ENCODE data around the gene NARF. TPM values are rescaled to one million over a fixed set of nuclear protein-coding genes. Genes with fewer than 3 reads are reported as not detected.
A peak's percentile ranks its signal among the peaks of the same experiment; 100 is the strongest.

NARF gene
- total RNA-seq (83.4 and 85.6 TPM in 2 replicates), polyA plus RNA-seq (128 and 158 TPM in 2 replicates), polyA minus RNA-seq (76.0 and 98.9 TPM in 2 replicates), Bru-seq, nascent RNA (percentile 61 among the genes with signal in this experiment), BruChase-seq, experiment 1, labeled RNA remaining after a 6-hour chase (percentile 78 among the genes with signal in this experiment), BruChase-seq, experiment 2, labeled RNA remaining after a 2-hour chase (percentile 71 among the genes with signal in this experiment)
- polyA plus RNA-seq (2011; cell fraction: cytosol; rRNA removed) = 117 and 128 TPM in 2 replicates
- 184 and 220 TPM in 2 replicates for polyA plus RNA-seq (2011; cell fraction: nucleus; rRNA removed)
- 105 and 108 TPM in 2 replicates for polyA plus RNA-seq (2012)
- polyA minus RNA-seq (2011; cell fraction: cytosol; rRNA and poly(A)+ RNA removed) = 33.8 TPM
- polyA minus RNA-seq (2011; cell fraction: nucleus; rRNA and poly(A)+ RNA removed) = 55.3 and 56.1 TPM in 2 replicates
- long read RNA-seq, transcript NARF-204 (11 exons, 1,766 nt) = minor isoform, 10 of 238 reads
- long read RNA-seq, transcript NARF-201 (11 exons, 3,949 nt) = major isoform, 182 of 238 reads
- long read RNA-seq, partial matches to known transcripts = 8 of 238 reads
- long read RNA-seq, other reads (novel, unspliced or antisense) = 30 of 238 reads

GRCh38 chr17:82458179-82458884 is at the start of gene NARF:
Gene NARF (plus strand): TSS chr17:82458741. CDS start chr17:82458804, 63 bp downstream.
- no peaks in the 10 kb centered on the region for H3K9me3 ChIP-seq (replicated peaks; ENCODE audit: control insufficient read depth, insufficient read depth, low read length)
- dilution Hi-C loops (cut with MboI; ENCODE audit: extremely low pct_ligation_motif_present, low sequenced_read_pairs) = no loop called here
- H3K4me2 ChIP-seq (ENCODE audit: insufficient read depth, low read length) = peak within 1 kb of the TSS; percentile 79
- DNase-seq (ENCODE audit: low read depth, low spot score) (peak; percentile 98), FAIRE-seq (no peak)
- no peaks in the 10 kb centered on the region for H3K27me3 ChIP-seq (ENCODE audit: control insufficient read depth in 2 of 2, insufficient read depth in 2 of 2, low read length in 2 of 2)
- H4K20me1 ChIP-seq (replicated peaks; ENCODE audit: control insufficient read depth, extremely low read depth, insufficient read depth, low read length) = no peaks in the 10 kb centered on the region
- ChIA-PET CTCF (interaction anchor here (1.7 kb wide), 1 partner anchor 22 kb away, joined by 4 read pairs; no protein-coding TSS in a partner anchor), POLR2A (no interaction called here)
- peaks cover 0 to 14% of the 10 kb centered on the region in 2 experiments for H3K36me3 ChIP-seq (ENCODE audit: control insufficient read depth in 2 of 2, extremely low read depth in 1 of 2, insufficient read depth in 2 of 2, low read length in 2 of 2)
- H3K9ac ChIP-seq (replicated peaks; ENCODE audit: extremely low read depth, insufficient read depth, low read length) = peak within 1 kb of the TSS; percentile 96
- H3K4me1 ChIP-seq (ENCODE audit: control insufficient read depth, extremely low read depth, insufficient read depth, low read length) = peaks cover 11% of the 10 kb centered on the region
- peak within 1 kb of the TSS; percentile 96 for H3K27ac ChIP-seq (ENCODE audit: insufficient read depth, low read depth, low read length)
- H3K79me2 ChIP-seq (ENCODE audit: control insufficient read depth, insufficient read depth, low read length) = no peaks in the 10 kb centered on the region
- BruUV-seq (replicated peaks) = no TSS peak
- peak within 1 kb of the TSS; percentile 30 to 65 (median 57) for H3K4me3 ChIP-seq (replicated peaks in 1 of 3; ENCODE audit: insufficient read depth in 1 of 3, low read depth in 1 of 3, low read length in 3 of 3)
- intact Hi-C loops (cut with micrococcal nuclease) = loop anchor here (1.0 to 10.0 kb wide), 5 partner anchors 8 to 386 kb away; partner anchors contain the start of genes CYBC1, FOXK2 and ZNF750
- H2AFZ ChIP-seq (ENCODE audit: low read depth, low read length) = peak within 1 kb of the TSS; percentile 31
- H3K9me1 ChIP-seq (replicated peaks; ENCODE audit: control insufficient read depth, extremely low read depth, insufficient read depth, low read length) = no peaks in the 10 kb centered on the region
- no peak for TF ChIP-seq MAX (IDR thresholded peaks at IDR 0.05; ENCODE audit: insufficient read depth, insufficient read length)
- peak; percentile 89 for TF ChIP-seq POLR2AphosphoS5 (IDR thresholded peaks at IDR 0.05; ENCODE audit: insufficient read depth, low read depth, low read length)
- TF ChIP-seq CTCF (IDR thresholded peaks at IDR 0.05; ENCODE audit: extremely low read depth in 1 of 2, insufficient read depth in 1 of 2, low read depth in 1 of 2, low read length in 2 of 2) = no peak
- TF ChIP-seq POLR2A (IDR thresholded peaks at IDR 0.05; ENCODE audit: low read depth, low read length) = peak; percentile 85
- no peak for TF ChIP-seq GATA2 (IDR thresholded peaks at IDR 0.05; ENCODE audit: insufficient read depth, insufficient read length, low read depth, low read length)

All from endothelial cell of umbilical vein (primary cell).